ENCODE measurements around the gene MBLAC1.

GRCh38 chr7:100142461-100142860, 15.7 kb downstream of the MBLAC1 start:
- TF ChIP-seq CTCF (IDR thresholded peaks at IDR 0.05) (no peak), EP300 (IDR thresholded peaks at IDR 0.05) (no peak), POLR2AphosphoS5 (IDR thresholded peaks at IDR 0.05) (no peak)
